ENCODE results near the gene PPT2.

Gene PPT2

DNA sequence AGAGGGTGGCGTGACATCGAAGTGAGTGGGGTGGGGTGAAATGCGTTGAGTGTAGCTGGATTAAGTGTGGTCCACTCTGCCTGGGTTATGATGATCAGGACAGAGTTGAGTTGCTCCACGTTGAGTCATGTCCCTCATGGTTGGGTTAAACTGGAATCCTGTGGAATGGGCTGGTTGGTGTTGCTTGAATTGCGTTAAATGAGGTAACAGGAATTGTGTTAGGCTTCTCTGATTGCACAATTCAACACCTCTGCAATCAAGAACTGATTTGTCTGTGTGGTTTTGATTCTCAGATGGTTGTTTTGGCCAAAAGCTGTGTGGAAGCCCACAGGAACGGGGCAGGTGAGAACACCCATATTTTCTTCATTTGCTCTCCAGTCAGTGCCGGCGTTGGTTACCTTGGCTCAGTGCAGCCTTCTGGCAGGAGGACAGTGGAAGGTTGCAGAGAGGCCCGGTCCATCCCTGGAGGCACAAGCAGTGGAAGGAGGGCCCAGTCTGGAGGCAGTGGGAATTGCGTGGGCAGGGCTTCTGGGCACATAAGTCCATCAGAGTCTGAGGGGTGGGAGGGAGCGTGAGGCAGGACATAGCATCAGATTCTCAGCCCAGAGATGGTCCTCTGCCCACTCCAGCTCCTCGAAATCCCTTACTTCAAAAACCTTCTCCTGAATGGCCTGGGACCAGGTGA is 58.3 kb downstream of the PPT2 start:
- TF ChIP-seq, protein P1, sequence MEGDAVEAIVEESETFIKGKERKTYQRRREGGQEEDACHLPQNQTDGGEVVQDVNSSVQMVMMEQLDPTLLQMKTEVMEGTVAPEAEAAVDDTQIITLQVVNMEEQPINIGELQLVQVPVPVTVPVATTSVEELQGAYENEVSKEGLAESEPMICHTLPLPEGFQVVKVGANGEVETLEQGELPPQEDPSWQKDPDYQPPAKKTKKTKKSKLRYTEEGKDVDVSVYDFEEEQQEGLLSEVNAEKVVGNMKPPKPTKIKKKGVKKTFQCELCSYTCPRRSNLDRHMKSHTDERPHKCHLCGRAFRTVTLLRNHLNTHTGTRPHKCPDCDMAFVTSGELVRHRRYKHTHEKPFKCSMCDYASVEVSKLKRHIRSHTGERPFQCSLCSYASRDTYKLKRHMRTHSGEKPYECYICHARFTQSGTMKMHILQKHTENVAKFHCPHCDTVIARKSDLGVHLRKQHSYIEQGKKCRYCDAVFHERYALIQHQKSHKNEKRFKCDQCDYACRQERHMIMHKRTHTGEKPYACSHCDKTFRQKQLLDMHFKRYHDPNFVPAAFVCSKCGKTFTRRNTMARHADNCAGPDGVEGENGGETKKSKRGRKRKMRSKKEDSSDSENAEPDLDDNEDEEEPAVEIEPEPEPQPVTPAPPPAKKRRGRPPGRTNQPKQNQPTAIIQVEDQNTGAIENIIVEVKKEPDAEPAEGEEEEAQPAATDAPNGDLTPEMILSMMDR (IDR thresholded peaks at IDR 0.05; ENCODE audit: low read depth, low read length), result no peak
- DNase-seq, result no peak
- Histone ChIP-seq H3K27me3 (peaks cover 4% of the 10 kb centered on the region; the same call in 1 of the 2 replicates), H3K4me3 (ENCODE audit: low read depth, low read length) (no peak overlapping the region), H3K4me1 (no peaks in the 10 kb centered on the region), H3K36me3 (no peaks in the 10 kb centered on the region), H3K9me3 (no peaks in the 10 kb centered on the region)

Data from BE2C (cell line).